ENCODE measurements around the gene TMEM38B. TPM values are rescaled to one million over a fixed set of nuclear protein-coding genes. Genes with fewer than 3 reads are reported as not detected.

Gene TMEM38B
- polyA plus RNA-seq, 1 of the 3 experiments (the other 2 are of a cell fraction) = 6.8 TPM

DNA sequence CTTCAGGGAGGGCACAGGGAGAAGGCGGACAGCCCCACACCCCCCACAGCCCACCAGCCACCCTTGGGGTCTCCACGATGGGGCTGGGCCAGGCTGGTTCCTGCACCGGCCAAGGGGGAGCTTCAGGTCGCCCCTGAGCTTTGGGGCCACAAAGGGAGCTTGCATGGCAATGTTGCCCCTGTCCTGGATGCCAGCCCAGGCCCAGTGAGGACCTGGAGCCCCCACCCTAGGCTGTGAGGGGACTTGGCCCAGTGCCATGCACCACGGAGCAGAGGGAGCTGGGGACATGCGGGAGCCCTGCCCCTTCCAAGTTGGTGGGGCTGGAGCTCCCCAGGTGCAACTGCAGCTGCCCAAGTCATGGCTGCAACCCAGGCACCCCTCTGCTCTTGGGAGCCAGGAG is 18.4 kb downstream of the TMEM38B start:
- Histone ChIP-seq H3K79me2 (ENCODE audit: insufficient read depth) (no peaks in the 10 kb centered on the region), H3K36me3 (replicated peaks in 1 of 2; ENCODE audit: control insufficient read depth in 1 of 2, insufficient read depth in 2 of 2, low read length in 1 of 2) (peaks cover 0 to 2% of the 10 kb centered on the region in 2 experiments), H3K4me3 (ENCODE audit: low read depth in 2 of 2, low read length in 1 of 2) (no peak overlapping the region), H3K9me2 (no peaks in the 10 kb centered on the region), H3K27ac (ENCODE audit: low read depth in 2 of 2, low read length in 1 of 2) (no peak overlapping the region), H2AFZ (ENCODE audit: low read depth) (no peak overlapping the region), H4K20me1 (ENCODE audit: insufficient read depth) (no peaks in the 10 kb centered on the region), H3K4me1 (ENCODE audit: control insufficient read depth in 1 of 2, insufficient read depth in 2 of 2, low read depth in 1 of 2, low read length in 1 of 2) (no peaks in the 10 kb centered on the region), H3K4me2 (no peak overlapping the region), H3K27me3 (ENCODE audit: insufficient read depth) (no peaks in the 10 kb centered on the region), H3F3A (replicated peaks; ENCODE audit: insufficient read depth) (no peaks in the 10 kb centered on the region), H3K9me3 (no peaks in the 10 kb centered on the region), H3K9ac (no peak overlapping the region)
- 97% methylated on average over 3 of the region's 6 CpGs for WGBS (ENCODE audit: low lambda C conversion rate)
- peak; percentile 21 for DNase-seq
- TF ChIP-seq, protein P1, sequence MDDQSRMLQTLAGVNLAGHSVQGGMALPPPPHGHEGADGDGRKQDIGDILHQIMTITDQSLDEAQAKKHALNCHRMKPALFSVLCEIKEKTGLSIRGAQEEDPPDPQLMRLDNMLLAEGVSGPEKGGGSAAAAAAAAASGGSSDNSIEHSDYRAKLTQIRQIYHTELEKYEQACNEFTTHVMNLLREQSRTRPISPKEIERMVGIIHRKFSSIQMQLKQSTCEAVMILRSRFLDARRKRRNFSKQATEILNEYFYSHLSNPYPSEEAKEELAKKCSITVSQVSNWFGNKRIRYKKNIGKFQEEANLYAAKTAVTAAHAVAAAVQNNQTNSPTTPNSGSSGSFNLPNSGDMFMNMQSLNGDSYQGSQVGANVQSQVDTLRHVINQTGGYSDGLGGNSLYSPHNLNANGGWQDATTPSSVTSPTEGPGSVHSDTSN (IDR thresholded peaks at IDR 0.05) = no peak
- no peak for TF ChIP-seq NRF1 (IDR thresholded peaks at IDR 0.05; ENCODE audit: low read depth, low read length)
- no peak for TF ChIP-seq TAF1 (IDR thresholded peaks at IDR 0.05; ENCODE audit: borderline replicate concordance, low read depth, low read length)
- TF ChIP-seq YY1 (IDR thresholded peaks at IDR 0.05; ENCODE audit: low read depth) = no peak
- TF ChIP-seq FOXJ3 (CRISPR knock-in tag; IDR thresholded peaks at IDR 0.05) = no peak
- TF ChIP-seq MXI1 (IDR thresholded peaks at IDR 0.05; ENCODE audit: low read depth, low read length) = no peak
- ChIA-PET POLR2A (no interaction called here), CTCF (interaction anchor here (1.4 to 2.8 kb wide), 2 partner anchors 10 to 22 kb away, joined by 4 to 8 read pairs; no protein-coding TSS in a partner anchor)

DNA sequence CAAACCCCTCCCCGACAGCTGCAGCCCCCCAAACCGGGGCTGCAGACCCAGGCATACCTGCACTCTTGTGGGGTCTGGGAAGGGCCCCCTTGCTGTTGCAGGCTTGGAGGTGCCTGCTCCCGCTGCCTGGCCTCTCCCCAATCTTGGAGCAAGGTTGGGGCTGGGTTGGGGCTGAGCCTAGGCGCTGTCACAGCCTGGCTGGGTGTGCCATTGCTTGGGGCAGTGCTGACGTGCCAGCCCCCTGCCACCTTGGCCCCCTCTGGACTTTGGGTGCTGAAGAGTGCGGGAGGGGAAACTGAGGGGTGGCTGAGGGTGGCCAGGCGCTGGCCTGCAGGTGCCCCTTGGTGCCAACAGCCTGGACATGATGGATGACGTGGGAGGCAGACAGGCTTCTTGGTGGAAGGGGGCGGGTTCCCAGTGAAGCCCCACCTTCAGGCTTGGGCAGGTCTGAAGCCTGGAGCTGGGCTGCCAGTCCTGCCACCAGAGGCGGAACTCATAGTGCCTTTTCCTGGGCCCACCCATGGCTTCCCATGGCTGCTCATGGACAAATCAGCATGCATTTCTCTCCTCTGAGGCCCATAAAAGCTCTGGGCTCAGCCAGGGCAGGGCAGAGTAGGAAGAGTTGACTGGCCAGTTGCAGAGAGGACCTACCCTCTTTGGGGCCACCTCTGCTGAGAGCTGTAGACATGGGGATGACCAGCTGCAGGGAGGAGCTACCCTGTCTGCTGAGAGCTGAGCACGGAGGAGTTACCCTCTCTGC is 19.1 kb downstream of the TMEM38B start:
- Histone ChIP-seq H3K4me3 (ENCODE audit: low read depth in 2 of 2, low read length in 1 of 2) (no peak overlapping the region), H3F3A (replicated peaks; ENCODE audit: insufficient read depth) (no peaks in the 10 kb centered on the region), H3K9me3 (no peaks in the 10 kb centered on the region), H3K9ac (no peak overlapping the region), H2AFZ (ENCODE audit: low read depth) (no peak overlapping the region), H3K4me1 (ENCODE audit: control insufficient read depth in 1 of 2, insufficient read depth in 2 of 2, low read depth in 1 of 2, low read length in 1 of 2) (no peaks in the 10 kb centered on the region), H4K20me1 (ENCODE audit: insufficient read depth) (no peaks in the 10 kb centered on the region), H3K79me2 (ENCODE audit: insufficient read depth) (no peaks in the 10 kb centered on the region), H3K36me3 (replicated peaks in 1 of 2; ENCODE audit: control insufficient read depth in 1 of 2, insufficient read depth in 2 of 2, low read length in 1 of 2) (peaks cover 0 to 2% of the 10 kb centered on the region in 2 experiments), H3K27me3 (ENCODE audit: insufficient read depth) (no peaks in the 10 kb centered on the region), H3K9me2 (no peaks in the 10 kb centered on the region), H3K4me2 (no peak overlapping the region), H3K27ac (ENCODE audit: low read depth in 2 of 2, low read length in 1 of 2) (no peak overlapping the region)
- DNase-seq = no peak
- WGBS (ENCODE audit: low lambda C conversion rate) = 87% methylated on average over 7 of the region's 11 CpGs
- CTCF ChIA-PET = interaction anchor here (1.0 to 2.8 kb wide), 3 partner anchors 23 to 105 kb away, joined by 3 to 12 read pairs (median 8); no protein-coding TSS in a partner anchor
- POLR2A ChIA-PET = no interaction called here
- no peak for TF ChIP-seq NFIC (IDR thresholded peaks at IDR 0.05; ENCODE audit: borderline replicate concordance)
- no peak for TF ChIP-seq RCOR1 (IDR thresholded peaks at IDR 0.05; ENCODE audit: low read length)
- no peak for TF ChIP-seq FOSL2 (IDR thresholded peaks at IDR 0.05; ENCODE audit: borderline replicate concordance, low read depth)
- no peak for TF ChIP-seq POLR2AphosphoS5 (IDR thresholded peaks at IDR 0.05; ENCODE audit: low read depth, low read length)
- TF ChIP-seq, protein P1 (IDR thresholded peaks at IDR 0.05) = no peak
- TF ChIP-seq, protein P2, sequence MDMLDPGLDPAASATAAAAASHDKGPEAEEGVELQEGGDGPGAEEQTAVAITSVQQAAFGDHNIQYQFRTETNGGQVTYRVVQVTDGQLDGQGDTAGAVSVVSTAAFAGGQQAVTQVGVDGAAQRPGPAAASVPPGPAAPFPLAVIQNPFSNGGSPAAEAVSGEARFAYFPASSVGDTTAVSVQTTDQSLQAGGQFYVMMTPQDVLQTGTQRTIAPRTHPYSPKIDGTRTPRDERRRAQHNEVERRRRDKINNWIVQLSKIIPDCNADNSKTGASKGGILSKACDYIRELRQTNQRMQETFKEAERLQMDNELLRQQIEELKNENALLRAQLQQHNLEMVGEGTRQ (IDR thresholded peaks at IDR 0.05; ENCODE audit: borderline replicate concordance, low read depth, low read length) = no peak
- no peak for TF ChIP-seq RFX5 (IDR thresholded peaks at IDR 0.05; ENCODE audit: low read length)
- TF ChIP-seq RAD21 (IDR thresholded peaks at IDR 0.05; ENCODE audit: low read length) = no peak
- TF ChIP-seq, protein P3, sequence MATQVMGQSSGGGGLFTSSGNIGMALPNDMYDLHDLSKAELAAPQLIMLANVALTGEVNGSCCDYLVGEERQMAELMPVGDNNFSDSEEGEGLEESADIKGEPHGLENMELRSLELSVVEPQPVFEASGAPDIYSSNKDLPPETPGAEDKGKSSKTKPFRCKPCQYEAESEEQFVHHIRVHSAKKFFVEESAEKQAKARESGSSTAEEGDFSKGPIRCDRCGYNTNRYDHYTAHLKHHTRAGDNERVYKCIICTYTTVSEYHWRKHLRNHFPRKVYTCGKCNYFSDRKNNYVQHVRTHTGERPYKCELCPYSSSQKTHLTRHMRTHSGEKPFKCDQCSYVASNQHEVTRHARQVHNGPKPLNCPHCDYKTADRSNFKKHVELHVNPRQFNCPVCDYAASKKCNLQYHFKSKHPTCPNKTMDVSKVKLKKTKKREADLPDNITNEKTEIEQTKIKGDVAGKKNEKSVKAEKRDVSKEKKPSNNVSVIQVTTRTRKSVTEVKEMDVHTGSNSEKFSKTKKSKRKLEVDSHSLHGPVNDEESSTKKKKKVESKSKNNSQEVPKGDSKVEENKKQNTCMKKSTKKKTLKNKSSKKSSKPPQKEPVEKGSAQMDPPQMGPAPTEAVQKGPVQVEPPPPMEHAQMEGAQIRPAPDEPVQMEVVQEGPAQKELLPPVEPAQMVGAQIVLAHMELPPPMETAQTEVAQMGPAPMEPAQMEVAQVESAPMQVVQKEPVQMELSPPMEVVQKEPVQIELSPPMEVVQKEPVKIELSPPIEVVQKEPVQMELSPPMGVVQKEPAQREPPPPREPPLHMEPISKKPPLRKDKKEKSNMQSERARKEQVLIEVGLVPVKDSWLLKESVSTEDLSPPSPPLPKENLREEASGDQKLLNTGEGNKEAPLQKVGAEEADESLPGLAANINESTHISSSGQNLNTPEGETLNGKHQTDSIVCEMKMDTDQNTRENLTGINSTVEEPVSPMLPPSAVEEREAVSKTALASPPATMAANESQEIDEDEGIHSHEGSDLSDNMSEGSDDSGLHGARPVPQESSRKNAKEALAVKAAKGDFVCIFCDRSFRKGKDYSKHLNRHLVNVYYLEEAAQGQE (IDR thresholded peaks at IDR 0.05; ENCODE audit: low read depth, low read length) = no peak
- no peak for TF ChIP-seq NRF1 (IDR thresholded peaks at IDR 0.05; ENCODE audit: low read depth, low read length)
- no peak for TF ChIP-seq SIN3A (IDR thresholded peaks at IDR 0.05; ENCODE audit: borderline replicate concordance, low read depth, low read length)
- TF ChIP-seq CHD2 (IDR thresholded peaks at IDR 0.05; ENCODE audit: low read length, partially characterized antibody) = no peak
- TF ChIP-seq EP300 (IDR thresholded peaks at IDR 0.05; ENCODE audit: borderline replicate concordance in 1 of 2, low read depth in 1 of 2, low read length in 1 of 2) = no peak
